D721Med (cell line): ENCODE results near the gene KIFAP3.
"Not testable (repeated sequence)": the region's sequence is repeated elsewhere in the genome, so short reads cannot be mapped to it uniquely, and the experiment has no call there.

Source experiments
- DNase-seq: peaks from one replicate; pipeline ENCODE4 v3.0.0; 2011; ENCODE audit warnings: low spot score; ENCODE audit not compliant: insufficient read length
- FAIRE-seq: peaks from 2 replicates; lab custom pipeline; 2011; peaks lifted over from hg19 to GRCh38; lab: Jason Lieb, UNC
- CTCF ChIP-seq: IDR thresholded peaks from 2 replicates; pipeline ENCODE4 v1.5.1; 2012; ENCODE audit warnings: mild to moderate bottlenecking, control low read depth; ENCODE audit not compliant: insufficient read depth; ENCODE audit errors: missing control alignments

The KIFAP3 gene

GRCh38 chr1:170074250-170075157 is at the start of gene KIFAP3:
TSS of gene KIFAP3 (minus strand) at chr1:170074695. CDS start at chr1:170074467, 228 bp downstream.
- DNase-seq (peak; percentile 61), FAIRE-seq (peak; percentile 51)
- TF ChIP-seq CTCF: peak; percentile 70

GRCh38 chr1:170122366-170122765 is 47.9 kb upstream of the KIFAP3 start:
- DNase-seq: no peak
- TF ChIP-seq CTCF: no peak
- FAIRE-seq: no peak

- DNase-seq (no peak), FAIRE-seq (no peak)
- no peak for TF ChIP-seq CTCF
Measured at GRCh38 chr1:170114906-170115305, 40.4 kb upstream of the KIFAP3 start.

- FAIRE-seq: not testable (repeated sequence)
Measured at GRCh38 chr1:170113140-170113539, 38.6 kb upstream of the KIFAP3 start.

GRCh38 chr1:170097449-170097948 is 23.0 kb upstream of the KIFAP3 start:
- peak; percentile 77 for FAIRE-seq
- TF ChIP-seq CTCF: no peak
- DNase-seq: no peak

More at GRCh38 chr1:170113140-170113539, 38.6 kb upstream of the KIFAP3 start:
- not testable (repeated sequence) for DNase-seq

- FAIRE-seq (no peak), DNase-seq (no peak)
- TF ChIP-seq CTCF: no peak
Measured at GRCh38 chr1:170096806-170097340, 22.4 kb upstream of the KIFAP3 start.

GRCh38 chr1:170095976-170096748 is 21.7 kb upstream of the KIFAP3 start:
- DNase-seq: no peak
- FAIRE-seq: peak; percentile 98
- TF ChIP-seq CTCF: no peak

GRCh38 chr1:170094697-170095616 is 20.5 kb upstream of the KIFAP3 start:
- FAIRE-seq, DNase-seq: not testable (repeated sequence)
